Pons (tissue), 1 donor: ENCODE data around the gene NKD1.

ENCODE experiments used
- DNase-seq: peaks from one replicate; pipeline ENCODE4 v3.0.0-alpha.2; 2016; ENCODE audit warnings: low spot score

The NKD1 gene

GRCh38 chr16:50695017-50696000 is 147.1 kb downstream of the NKD1 start:
- DNase-seq: peak; percentile 50

- no peak for DNase-seq
Observed at GRCh38 chr16:50696126-50696525, 147.9 kb downstream of the NKD1 start.

- DNase-seq: peak; percentile 31
Observed at GRCh38 chr16:50696575-50697420, 148.6 kb downstream of the NKD1 start.

- DNase-seq: no peak
Observed at GRCh38 chr16:50697421-50697715, 149.2 kb downstream of the NKD1 start.

GRCh38 chr16:50697881-50698767 is 149.9 kb downstream of the NKD1 start:
- peak; percentile 74 for DNase-seq
